Right lobe of liver (tissue), 4 donors: ENCODE data around the gene S100PBP.

Source experiments
- CTCF ChIP-seq, 4 donors: fragments of 200-600 bp in 3 of 4; fragments of 450-650 bp in 1 of 4; IDR thresholded peaks; one replicate each; pipeline versions ENCODE4 v1.5.1 to v1.8.0; 2016 to 2022; ENCODE audit warnings: antibody characterized with exemption in 4 of 4, mild to moderate bottlenecking in 2 of 4
- POLR2A ChIP-seq: fragments of 450-650 bp; IDR thresholded peaks from one replicate; pipeline ENCODE4 v1.6.1; 2017; ENCODE audit warnings: antibody characterized with exemption, mild to moderate bottlenecking
- donor health status: DM: no; HTN: no; CAD: no.
- donor health status: DM: no; HTN: no; CAD: no.
- donor health status: DM: no; HTN: yes; CAD: no.

- TF ChIP-seq CTCF (IDR thresholded peaks at IDR 0.05) (no peak), POLR2A (no peak)
These were observed 82.3 kb downstream of the S100PBP start for GRCh38 chr1:32899586-32900296.
